Lower leg skin (tissue), 3 donors: ENCODE data around the gene GLP1R.

Experiments
- CTCF ChIP-seq, 3 donors: fragments of 450-650 bp; IDR thresholded peaks; one replicate each; pipeline ENCODE4 v1.5.1; 2016; ENCODE audit warnings: antibody characterized with exemption in 3 of 3, mild to moderate bottlenecking in 3 of 3, moderate library complexity in 2 of 3
- POLR2A ChIP-seq, 2 donors: fragments of 450-650 bp; IDR thresholded peaks; one replicate each; pipeline ENCODE4 v1.6.1; 2016 to 2017; ENCODE audit warnings: antibody characterized with exemption in 2 of 2, mild to moderate bottlenecking in 1 of 2, moderate library complexity in 1 of 2

GRCh38 chr6:39041072-39041471 is 7.5 kb upstream of the GLP1R start:
- TF ChIP-seq CTCF (IDR thresholded peaks at IDR 0.05), result no peak
- no peak for TF ChIP-seq POLR2A (IDR thresholded peaks at IDR 0.05)
